B cell (primary cell): ENCODE data around the gene CNIH4. TPM values are rescaled to one million over a fixed set of nuclear protein-coding genes. Genes with fewer than 3 reads are reported as not detected.

ENCODE experiments used
- ATAC-seq: fragments of 200-7000 bp; cut with Tn5 transposase; one replicate; pipeline ENCODE4 v1.10.0; 2021; ENCODE audit warnings: low read depth, mild to moderate bottlenecking, moderate number of reproducible peaks, moderate library complexity
- CTCF ChIA-PET: fragments of 350-600 bp; sonication (Branson Sonifier 250); formaldehyde crosslinking; loops from one replicate; lab custom pipeline; 2021; ENCODE audit warnings: antibody characterized with exemption, inconsistent platforms; lab: Charles Lee
- POLR2A ChIA-PET: fragments of 350-600 bp; sonication (Branson Sonifier 250); formaldehyde crosslinking; loops from one replicate; lab custom pipeline; 2021; ENCODE audit warnings: antibody characterized with exemption; lab: Charles Lee
- DNase-seq: peaks from one replicate; pipeline ENCODE4 v3.0.0; 2013
- H2AFZ ChIP-seq: 2 replicates; pipeline ENCODE4 v1.6.1; 2012; ENCODE audit warnings: mild to moderate bottlenecking, low read depth, low read length; ENCODE audit not compliant: insufficient read depth, poor library complexity, severe bottlenecking
- H3K27ac ChIP-seq, 2 donors: 1 replicate in 1 of 2; 2 replicates in 1 of 2; pipeline ENCODE4 v1.5.1; 2012 to 2013; ENCODE audit warnings: low read length in 2 of 2, mild to moderate bottlenecking in 2 of 2, moderate library complexity in 1 of 2
- H3K27me3 ChIP-seq, 4 experiments: fragments of 200-600 bp in 1 of 4; sonication (generic) in 1 of 4; replicated peaks in 1 of 4; 1 replicate in 2 of 4; 2 replicates in 2 of 4; pipeline versions ENCODE4 v1.6.1 to v1.7.0; 2013 to 2016; ENCODE audit warnings: low read length in 3 of 4, mild to moderate bottlenecking in 2 of 4, mixed read lengths in 1 of 4, moderate library complexity in 1 of 4; ENCODE audit not compliant: insufficient read depth in 4 of 4, control insufficient read depth in 3 of 4; ENCODE audit errors: control extremely low read depth in 1 of 4
- H3K36me3 ChIP-seq, 2 experiments: replicated peaks in 1 of 2; 1 replicate in 1 of 2; 2 replicates in 1 of 2; pipeline versions ENCODE4 v1.6.1 to v1.7.1; 2013; ENCODE audit warnings: low read length in 1 of 2; ENCODE audit not compliant: insufficient read depth in 2 of 2, control insufficient read depth in 1 of 2; ENCODE audit errors: control extremely low read depth in 1 of 2, extremely low read depth in 1 of 2
- H3K4me1 ChIP-seq, 2 donors: fragments of 200-600 bp in 1 of 2; sonication (generic) in 1 of 2; 1 replicate in 1 of 2; 2 replicates in 1 of 2; pipeline versions ENCODE4 v1.5.1 to v1.6.1; 2013 to 2017; ENCODE audit warnings: low read length in 2 of 2; ENCODE audit not compliant: control insufficient read depth in 2 of 2, insufficient read depth in 2 of 2
- H3K4me2 ChIP-seq: replicated peaks from 2 replicates; pipeline ENCODE3; 2012; ENCODE audit warnings: mild to moderate bottlenecking, low read depth, low read length; ENCODE audit not compliant: poor library complexity, severe bottlenecking
- H3K4me3 ChIP-seq, 5 experiments: fragments of 200-600 bp in 1 of 5; sonication (generic) in 1 of 5; 1 replicate in 3 of 5; 2 replicates in 2 of 5; pipeline versions ENCODE4 v1.5.1 to v1.7.0; 2011 to 2016; ENCODE audit warnings: low read length in 4 of 5, mild to moderate bottlenecking in 4 of 5, low read depth in 2 of 5, control low read depth in 1 of 5, moderate library complexity in 1 of 5; ENCODE audit not compliant: insufficient read depth in 1 of 5; ENCODE audit errors: control extremely low read depth in 1 of 5, extremely low read depth in 1 of 5
- H3K79me2 ChIP-seq: fragments of 200-600 bp; sonication (generic); one replicate; pipeline ENCODE4 v1.6.0; 2016; ENCODE audit warnings: low read length; ENCODE audit not compliant: control insufficient read depth, insufficient read depth
- H3K9ac ChIP-seq: fragments of 200-600 bp; sonication (generic); 2 replicates; pipeline ENCODE4 v1.6.1; 2017; ENCODE audit warnings: mild to moderate bottlenecking, low read length, moderate library complexity
- H3K9me3 ChIP-seq, 3 donors: one replicate each; pipeline versions ENCODE4 v1.6.1 to v1.7.1; 2013; ENCODE audit warnings: low read length in 2 of 3; ENCODE audit not compliant: control insufficient read depth in 2 of 3, insufficient read depth in 1 of 3; ENCODE audit errors: control extremely low read depth in 1 of 3
- H4K20me1 ChIP-seq: 2 replicates; pipeline ENCODE4 v1.6.0; 2012; ENCODE audit warnings: mild to moderate bottlenecking, low read length; ENCODE audit not compliant: insufficient read depth, control insufficient read depth, poor library complexity, severe bottlenecking
- H3K27ac Mint-ChIP-seq: one replicate; pipeline ENCODE4 v1.8.0; 2021; ENCODE audit warnings: mixed read lengths
- H3K27me3 Mint-ChIP-seq: one replicate; pipeline ENCODE4 v1.8.0; 2021; ENCODE audit warnings: mixed read lengths
- H3K4me1 Mint-ChIP-seq: one replicate; pipeline ENCODE4 v1.8.0; 2021; ENCODE audit warnings: mixed read lengths
- H3K4me3 Mint-ChIP-seq: one replicate; pipeline ENCODE4 v1.8.0; 2021; ENCODE audit warnings: mixed read lengths
- H3K9me3 Mint-ChIP-seq: one replicate; pipeline ENCODE4 v1.8.0; 2022; ENCODE audit warnings: mixed read lengths; ENCODE audit not compliant: insufficient read depth
- CTCF ChIP-seq: fragments of 200-600 bp; IDR thresholded peaks from one replicate; pipeline ENCODE4 v1.8.0; 2022; ENCODE audit warnings: antibody characterized with exemption, mild to moderate bottlenecking
- EZH2 ChIP-seq: IDR thresholded peaks from 2 replicates; pipeline ENCODE4 v1.6.1; 2012; ENCODE audit warnings: borderline replicate concordance, low read depth, mild to moderate bottlenecking, moderate library complexity, low read length; ENCODE audit not compliant: insufficient read depth, poor library complexity, severe bottlenecking
- WGBS: methylation state at CpG from one replicate; pipeline ENCODE4 v1.1.5; 2013; ENCODE audit warnings: missing lambda C conversion rate; ENCODE audit not compliant: insufficient coverage; 5-methylcytosine and 5-hydroxymethylcytosine counted together
- intact Hi-C: fragments of 100-400 bp; cut with micrococcal nuclease; formaldehyde crosslinking; loops from one replicate; pipeline ENCODE4 v1.10.0; 2022
- polyA plus RNA-seq: library from polyadenylated mRNA; depleted of rRNA; stranded (reverse); fragments of >200 nt; gene quantifications from 2 replicates; pipeline ENCODE4 v1.2.3, GENCODE V29; 2012
- total RNA-seq, 2 donors: library from RNA; stranded (reverse); fragments of 120-200 nt in 1 of 2; gene quantifications; 1 replicate in 1 of 2; 2 replicates in 1 of 2; pipeline versions ENCODE4 v1.2.3 to v1.2.4, GENCODE V29; 2013 to 2022

CNIH4 gene
- total and polyA plus RNA-seq, 2 donors (not counting 1 experiment from before 2014, with no cell fraction given), result 13.3 to 27.2 TPM

GRCh38 chr1:224383218-224383617 is 26.5 kb downstream of the CNIH4 start:
- CTCF ChIA-PET, result no interaction called here
- no peak for ATAC-seq
- no peak overlapping the region for H3K4me3 ChIP-seq
- H2AFZ ChIP-seq, result no peak overlapping the region
- peaks cover 0 to 16% of the 10 kb centered on the region in 2 experiments for H3K36me3 ChIP-seq
- DNase-seq, result no peak
- no peaks in the 10 kb centered on the region for H3K79me2 ChIP-seq
- no peaks in the 10 kb centered on the region for H3K9me3 ChIP-seq
- Mint-ChIP-seq H3K9me3 (no peaks in the 10 kb centered on the region), H3K27me3 (no peaks in the 10 kb centered on the region), H3K27ac (no peak overlapping the region), H3K4me1 (peaks cover 19% of the 10 kb centered on the region), H3K4me3 (no peak overlapping the region)
- H3K4me2 ChIP-seq, result no peak overlapping the region
- POLR2A ChIA-PET, result no interaction called here
- no peak overlapping the region for H3K27ac ChIP-seq
- H4K20me1 ChIP-seq, result peaks cover 3% of the 10 kb centered on the region
- no peaks in the 10 kb centered on the region for H3K27me3 ChIP-seq
- no peak overlapping the region for H3K9ac ChIP-seq
- TF ChIP-seq EZH2 (no peak), CTCF (no peak)
- no CpG with 5 or more reads among the region's 3 CpGs for WGBS
- intact Hi-C loops, result no loop called here
- peaks cover 18% of the 10 kb centered on the region in 2 donors for H3K4me1 ChIP-seq

GRCh38 chr1:224387302-224387912 is 30.7 kb downstream of the CNIH4 start:
- 90% methylated on average over 2 of the region's 6 CpGs for WGBS
- H3K27ac Mint-ChIP-seq, result no peak overlapping the region
- Histone ChIP-seq H3K4me3 (no peak overlapping the region), H3K27me3 (no peaks in the 10 kb centered on the region), H3K79me2 (no peaks in the 10 kb centered on the region), H3K27ac (no peak overlapping the region), H3K9ac (no peak overlapping the region), H4K20me1 (peaks cover 3% of the 10 kb centered on the region), H3K4me1 (no peaks in the 10 kb centered on the region), H3K9me3 (no peaks in the 10 kb centered on the region), H2AFZ (no peak overlapping the region), H3K36me3 (peaks cover 4 to 51% of the 10 kb centered on the region in 2 experiments), H3K4me2 (no peak overlapping the region)
- H3K4me3 Mint-ChIP-seq, result no peak overlapping the region
- no peak for ATAC-seq
- intact Hi-C loops, result no loop called here
- H3K27me3 Mint-ChIP-seq, result no peaks in the 10 kb centered on the region
- ChIA-PET POLR2A (no interaction called here), CTCF (no interaction called here)
- TF ChIP-seq EZH2 (no peak), CTCF (no peak)
- H3K9me3 Mint-ChIP-seq, result no peaks in the 10 kb centered on the region
- H3K4me1 Mint-ChIP-seq, result no peaks in the 10 kb centered on the region
- DNase-seq, result no peak
